HG02973 (cell line): Measurements from ENCODE around the gene CLDN6.
"Not testable (repeated sequence)": the region's sequence is repeated elsewhere in the genome, so short reads cannot be mapped to it uniquely, and the experiment has no call there.

ENCODE experiments used
- ATAC-seq: cut with Tn5 transposase; IDR thresholded peaks from one replicate; pipeline ENCODE4 v1.9.1; 2021; ENCODE audit warnings: moderate library complexity; ENCODE audit not compliant: unreplicated experiment

The CLDN6 gene

GRCh38 chr16:3052571-3053329 is 34.8 kb upstream of the CLDN6 start:
- ATAC-seq, result not testable (repeated sequence)

DNA sequence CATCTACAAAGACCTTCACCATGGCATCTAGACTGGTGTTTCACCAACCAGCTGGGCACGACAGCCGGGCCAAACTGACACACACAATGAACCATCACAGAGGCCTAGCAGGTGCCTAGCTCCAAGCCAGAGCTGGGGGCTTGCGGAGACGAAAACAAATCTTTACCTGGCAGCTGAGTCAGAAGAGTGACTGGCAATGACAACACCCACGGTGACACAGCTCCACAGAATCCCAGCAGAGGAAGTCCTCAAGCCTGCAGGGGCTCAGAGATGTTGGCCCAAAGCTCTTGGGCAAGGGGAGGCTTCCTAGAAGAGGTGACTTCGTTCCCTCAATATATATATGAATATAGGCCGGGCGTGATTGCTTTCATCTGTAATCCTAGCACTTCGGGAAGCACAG is 33.5 kb upstream of the CLDN6 start:
- ATAC-seq, result no peak

- ATAC-seq, result no peak
Observed at GRCh38 chr16:3051009-3051408, 33.0 kb upstream of the CLDN6 start.

DNA sequence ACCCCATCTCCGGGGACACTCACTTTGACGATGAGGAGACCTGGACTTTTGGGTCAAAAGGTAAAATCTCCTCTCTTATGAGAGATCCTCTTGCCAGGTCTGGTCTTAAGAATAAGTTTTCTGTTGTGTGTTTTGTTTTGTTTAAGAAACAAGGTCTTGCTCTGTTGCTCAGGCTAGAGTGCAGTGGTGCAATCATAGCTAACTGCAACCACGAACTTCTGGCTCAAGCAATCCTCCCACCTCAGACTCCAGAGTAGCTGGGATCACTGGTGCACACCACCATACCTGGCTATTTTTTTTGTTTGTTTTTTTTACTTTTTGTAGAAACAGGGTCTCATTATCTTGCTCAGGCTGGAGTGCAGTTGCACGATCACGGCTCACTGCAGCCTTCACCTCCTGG is 32.5 kb upstream of the CLDN6 start:
- ATAC-seq, result no peak

- ATAC-seq, result no peak
Observed at GRCh38 chr16:3049921-3050481, 32.0 kb upstream of the CLDN6 start.

GRCh38 chr16:3047387-3047720 is 29.4 kb upstream of the CLDN6 start:
- ATAC-seq, result no peak

GRCh38 chr16:3046641-3047386 is 28.8 kb upstream of the CLDN6 start:
- ATAC-seq, result no peak

DNA sequence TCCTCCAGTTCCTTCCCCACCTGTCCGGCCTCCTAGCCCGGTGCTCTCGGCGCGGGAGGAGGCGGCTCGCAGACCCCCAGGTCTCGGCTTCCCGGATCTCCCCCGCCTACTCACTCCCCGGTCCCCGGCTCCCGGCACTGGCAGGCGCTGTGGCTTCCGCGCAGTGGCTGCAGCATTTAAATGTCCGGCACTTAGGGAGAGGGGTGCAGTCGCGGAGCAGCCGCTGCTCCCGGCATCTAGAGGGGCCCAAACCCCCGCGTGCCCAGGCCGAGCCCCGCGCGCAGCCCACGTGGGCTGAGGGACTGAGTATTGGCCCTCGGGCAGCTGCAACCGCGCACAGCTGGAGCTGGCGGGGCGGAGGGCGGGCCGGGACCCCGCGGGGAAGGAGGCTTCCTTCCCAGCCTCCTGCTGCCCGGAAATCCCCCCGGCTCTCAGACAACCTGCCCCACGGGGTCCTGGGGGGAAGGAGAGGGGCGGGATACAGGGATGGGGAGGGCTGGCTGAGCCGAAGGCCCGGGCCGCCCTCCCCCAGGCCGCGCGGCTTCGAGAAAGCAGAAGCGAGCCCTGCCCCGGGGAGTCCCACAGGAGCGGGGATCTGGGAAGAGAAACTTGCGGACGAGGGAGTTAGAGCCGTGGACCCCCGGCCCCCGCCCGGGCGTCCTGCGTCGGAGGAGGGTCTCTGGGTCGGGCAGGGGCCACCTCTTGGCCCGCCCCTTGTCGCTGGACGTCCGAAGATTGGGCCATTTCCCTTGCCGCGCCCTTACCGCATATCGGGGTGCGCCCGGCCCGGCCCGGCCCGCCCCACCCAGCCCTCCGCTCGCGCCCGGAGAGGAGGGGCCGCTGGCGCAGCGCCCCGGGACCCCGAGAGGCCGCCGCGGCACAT is 28.0 kb upstream of the CLDN6 start, which contains the start of gene MMP25:
TSS of gene MMP25 (plus strand) at position 804 of the 883 bp plus-strand sequence. CDS start 357 bp downstream, outside the sequence.
- peak; percentile 47 for ATAC-seq

- no peak for ATAC-seq
Observed at GRCh38 chr16:3044708-3045107, 26.7 kb upstream of the CLDN6 start.

DNA sequence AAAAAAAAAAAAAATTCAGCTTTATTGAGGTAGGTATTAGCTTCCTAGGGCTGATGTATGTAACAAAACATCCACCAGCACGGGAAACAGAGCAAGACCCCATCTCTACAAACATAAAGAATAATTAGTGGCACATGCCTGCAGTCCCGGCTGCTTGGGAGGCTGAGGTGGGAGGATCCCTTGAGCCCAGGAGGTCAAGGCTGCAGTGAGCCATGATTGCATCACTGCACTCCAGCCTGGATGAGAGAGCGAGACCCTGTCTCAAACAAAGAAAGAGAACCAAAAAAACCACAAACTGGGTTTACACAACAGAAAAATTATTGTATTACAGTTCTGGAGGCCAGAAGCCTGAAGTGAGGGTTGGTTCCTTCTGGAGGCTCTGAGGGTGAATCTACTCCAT is 24.4 kb upstream of the CLDN6 start:
- no peak for ATAC-seq

DNA sequence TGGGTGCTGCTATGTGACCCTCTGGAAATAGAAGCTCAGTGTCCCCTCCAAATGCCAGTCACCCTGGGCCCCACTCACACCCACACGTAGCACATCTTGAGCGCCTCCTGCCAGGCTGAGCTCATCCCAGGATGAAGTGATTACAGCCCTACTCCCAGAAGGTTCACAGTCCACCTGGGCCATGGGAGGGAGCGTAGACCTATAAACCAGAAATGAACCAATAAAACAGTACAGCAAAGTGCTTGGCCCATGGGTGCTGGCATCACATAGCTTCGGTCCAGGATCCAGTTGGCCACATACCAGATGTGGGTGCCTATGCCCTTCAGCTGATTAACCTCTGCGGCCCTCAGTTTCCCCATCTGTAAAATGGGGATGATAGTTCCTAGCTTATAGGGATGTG is 20.9 kb upstream of the CLDN6 start:
- ATAC-seq, result no peak

DNA sequence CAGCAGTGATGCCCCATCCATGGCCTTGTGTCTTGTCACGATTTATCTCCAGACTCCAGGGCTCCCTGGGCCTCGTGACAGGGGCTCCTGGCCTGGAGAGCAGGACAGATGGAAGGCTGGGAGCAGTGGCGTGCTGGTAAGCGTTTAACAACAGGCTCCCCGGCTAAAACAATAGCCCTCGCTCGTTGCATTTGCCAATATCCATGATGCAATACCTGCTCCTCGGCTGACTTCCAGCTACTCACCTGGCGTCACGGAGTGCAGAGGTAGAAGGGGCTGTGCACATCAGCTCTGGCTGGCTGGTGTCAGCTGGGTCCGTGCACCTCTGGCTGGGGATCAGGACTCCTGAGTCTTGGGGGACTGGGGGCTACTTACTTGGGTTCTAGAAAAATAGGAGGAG is 20.3 kb upstream of the CLDN6 start:
- ATAC-seq, result no peak

DNA sequence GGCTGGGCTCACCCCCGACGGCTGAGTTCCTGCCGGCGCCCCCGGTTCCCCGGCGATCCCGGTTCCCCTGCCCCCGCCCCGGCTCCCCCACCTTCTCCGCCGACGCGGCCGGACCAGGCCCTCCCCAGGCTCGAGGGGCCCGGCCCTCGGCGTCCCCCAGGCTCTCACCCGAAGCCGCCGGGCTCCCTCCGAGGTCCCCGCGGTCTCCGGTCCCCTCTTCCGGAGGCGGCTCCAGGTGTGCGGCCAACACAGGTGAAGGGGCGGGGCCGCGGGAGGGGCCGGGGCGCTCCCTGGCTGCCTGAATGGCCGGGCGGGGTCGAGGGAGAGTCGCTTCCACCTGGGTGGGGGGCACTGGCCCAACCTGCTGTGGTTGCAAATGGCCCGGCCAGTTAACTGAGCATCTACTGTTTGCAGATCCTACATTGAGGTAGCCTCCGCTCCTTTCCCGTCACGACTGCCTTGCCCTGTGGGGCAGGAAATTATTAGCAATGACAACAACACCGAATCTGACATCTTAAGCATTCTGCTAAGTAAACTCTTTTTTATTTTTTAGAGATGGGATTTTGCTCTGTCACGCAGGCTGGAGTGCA is 18.8 kb upstream of the CLDN6 start, which contains the start of gene BICDL2:
TSS of gene BICDL2 (minus strand) at position 219 of the 590 bp plus-strand sequence. CDS start 1,448 bp downstream, outside the sequence.
- no peak for ATAC-seq

- no peak for ATAC-seq
Observed at GRCh38 chr16:3035972-3036725, 18.2 kb upstream of the CLDN6 start.

DNA sequence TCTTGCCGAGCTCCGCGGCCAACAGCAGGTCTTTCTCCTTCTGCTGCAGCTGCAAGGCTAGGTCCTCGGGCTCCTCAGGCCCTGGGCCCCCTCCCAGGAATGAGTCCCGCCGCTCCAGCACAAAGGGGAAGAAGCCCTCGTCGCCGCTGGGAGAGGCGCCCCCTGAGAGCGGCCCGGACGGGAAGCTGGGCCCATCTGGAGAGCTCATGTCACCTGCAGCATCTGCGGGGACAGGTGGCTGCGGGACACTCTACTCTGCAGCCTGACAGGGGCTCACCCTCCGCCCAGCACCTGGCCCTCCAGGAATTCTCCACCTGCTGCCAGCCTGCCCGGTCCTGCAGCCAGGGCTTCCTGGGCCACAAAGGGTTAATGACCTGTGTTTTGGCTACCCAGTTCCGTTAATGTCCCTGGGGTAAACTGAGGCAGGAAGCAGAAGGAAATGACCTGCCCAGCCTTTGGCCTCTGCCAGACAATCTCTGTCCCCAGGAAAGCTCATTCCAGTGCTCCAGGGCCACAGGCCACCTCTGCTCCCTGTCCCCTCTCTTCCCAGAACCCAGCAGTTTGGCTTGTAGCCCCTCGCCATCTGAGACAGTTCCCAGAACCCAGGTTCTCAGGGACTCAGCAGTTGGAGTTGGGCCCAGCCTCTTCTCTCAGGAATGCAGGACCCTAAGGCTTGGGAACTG is 17.4 kb upstream of the CLDN6 start:
- ATAC-seq, result no peak

GRCh38 chr16:3032624-3033023 is 14.6 kb upstream of the CLDN6 start:
- no peak for ATAC-seq

- ATAC-seq, result no peak
Observed at GRCh38 chr16:3030222-3031212, 12.5 kb upstream of the CLDN6 start.
